HUES48 (cell line): ENCODE measurements around the gene BCL2L15.
"Not testable (repeated sequence)": the region's sequence is repeated elsewhere in the genome, so short reads cannot be mapped to it uniquely, and the experiment has no call there.

Source experiments
- H3K27ac ChIP-seq: one replicate; pipeline ENCODE4 v1.7.0; 2013; ENCODE audit warnings: low read depth, low read length, inconsistent platforms
- H3K27me3 ChIP-seq: 2 replicates; pipeline ENCODE4 v1.6.1; 2013; ENCODE audit warnings: mild to moderate bottlenecking, low read length; ENCODE audit not compliant: control insufficient read depth, insufficient read depth
- H3K36me3 ChIP-seq: 2 replicates; pipeline ENCODE4 v1.6.1; 2013; ENCODE audit warnings: low read length; ENCODE audit not compliant: control insufficient read depth, insufficient read depth
- H3K4me1 ChIP-seq: 2 replicates; pipeline ENCODE4 v1.6.1; 2013; ENCODE audit warnings: mild to moderate bottlenecking, low read length; ENCODE audit not compliant: control insufficient read depth, insufficient read depth
- H3K4me3 ChIP-seq: 2 replicates; pipeline ENCODE4 v1.5.1; 2013; ENCODE audit warnings: mild to moderate bottlenecking, low read depth, low read length
- H3K9ac ChIP-seq: 2 replicates; pipeline ENCODE4 v1.6.1; 2013; ENCODE audit warnings: mild to moderate bottlenecking, low read depth, low read length, moderate library complexity
- H3K9me3 ChIP-seq: 2 replicates; pipeline ENCODE4 v1.6.1; 2013; ENCODE audit warnings: low read length; ENCODE audit not compliant: control insufficient read depth, insufficient read depth

Gene BCL2L15

DNA sequence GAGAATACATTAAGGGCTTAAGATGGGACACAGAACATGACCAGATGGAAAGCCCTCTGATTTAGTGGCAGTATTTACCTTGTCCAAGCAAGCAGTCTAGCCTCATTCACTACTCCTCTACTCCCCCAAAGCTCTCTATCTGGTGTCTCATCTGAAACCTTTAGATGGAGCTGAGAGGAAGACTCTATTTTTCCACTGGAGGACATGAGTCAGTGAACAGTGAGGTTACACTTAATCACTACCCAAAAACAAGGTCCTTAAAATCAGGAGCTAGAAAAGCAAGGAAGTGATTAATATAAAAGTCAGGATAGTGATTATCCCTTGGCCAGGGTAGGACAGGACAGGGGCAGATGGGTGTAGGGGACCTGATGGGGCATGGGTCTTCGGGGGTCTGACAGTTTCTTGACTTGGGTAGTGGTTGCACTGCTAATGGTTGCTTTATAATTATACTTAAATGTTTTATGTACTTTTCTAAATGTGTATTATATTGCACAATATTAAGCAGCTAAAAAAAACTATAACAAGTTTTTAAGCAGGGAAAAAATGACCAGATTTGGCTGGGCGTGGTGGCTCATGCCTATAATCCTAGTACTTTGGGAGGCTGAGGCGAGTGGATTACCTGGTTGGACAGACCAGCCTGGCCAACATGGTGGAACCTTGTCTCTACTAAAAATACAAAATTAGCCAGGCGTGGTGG, 18.8 kb downstream of the BCL2L15 start:
- Histone ChIP-seq H3K27me3 (no peaks in the 10 kb centered on the region), H3K9ac (no peak overlapping the region), H3K27ac (no peak overlapping the region), H3K4me1 (no peaks in the 10 kb centered on the region), H3K9me3 (no peaks in the 10 kb centered on the region), H3K4me3 (no peak overlapping the region), H3K36me3 (no peaks in the 10 kb centered on the region)

DNA sequence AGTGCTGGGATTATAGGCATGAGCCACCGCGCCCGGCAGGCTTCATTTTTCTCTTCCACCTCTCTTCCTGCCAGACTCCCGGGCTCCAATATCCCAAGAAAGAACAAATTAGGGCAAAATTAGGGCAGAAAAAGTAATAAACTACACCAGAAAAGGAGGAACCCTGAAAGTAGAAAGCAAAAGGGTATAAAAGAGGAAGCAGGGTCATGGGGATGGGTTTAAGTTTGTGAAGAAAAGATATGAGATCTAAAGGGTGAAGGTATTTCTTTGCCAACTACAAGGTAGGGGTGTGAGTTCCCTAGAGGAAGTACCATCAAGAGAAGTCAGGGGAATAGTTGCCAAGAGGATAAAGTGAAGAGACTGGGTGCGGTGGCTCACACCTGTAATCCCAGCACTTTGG, 25.7 kb downstream of the BCL2L15 start:
- no peaks in the 10 kb centered on the region for H3K27me3 ChIP-seq
- no peaks in the 10 kb centered on the region for H3K36me3 ChIP-seq
- no peaks in the 10 kb centered on the region for H3K4me1 ChIP-seq
- H3K4me3 ChIP-seq = no peak overlapping the region
- H3K27ac ChIP-seq = no peak overlapping the region
- H3K9ac ChIP-seq = no peak overlapping the region
- no peaks in the 10 kb centered on the region for H3K9me3 ChIP-seq

DNA sequence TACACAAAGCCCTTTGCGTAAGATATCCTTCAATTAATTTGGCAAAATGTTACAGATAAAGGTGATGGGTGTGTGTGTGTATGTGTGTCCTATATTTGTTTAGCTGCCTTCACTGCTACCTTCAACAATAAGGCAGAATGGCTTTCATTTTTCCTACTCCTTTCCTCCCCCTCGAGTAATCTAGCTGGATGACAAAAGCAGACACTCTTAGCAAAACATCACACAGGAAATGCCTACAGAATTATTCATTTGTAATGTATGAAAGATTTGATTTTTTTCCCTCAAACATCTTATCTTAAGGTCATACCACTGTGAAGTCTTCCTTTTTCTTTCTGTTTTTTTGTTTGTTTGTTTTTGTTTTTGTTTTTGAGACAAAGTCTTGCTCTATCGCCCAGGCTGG, 26.5 kb downstream of the BCL2L15 start:
- no peaks in the 10 kb centered on the region for H3K9me3 ChIP-seq
- no peaks in the 10 kb centered on the region for H3K27me3 ChIP-seq
- H3K4me3 ChIP-seq = no peak overlapping the region
- no peak overlapping the region for H3K27ac ChIP-seq
- no peaks in the 10 kb centered on the region for H3K4me1 ChIP-seq
- H3K9ac ChIP-seq = no peak overlapping the region
- H3K36me3 ChIP-seq = no peaks in the 10 kb centered on the region

DNA sequence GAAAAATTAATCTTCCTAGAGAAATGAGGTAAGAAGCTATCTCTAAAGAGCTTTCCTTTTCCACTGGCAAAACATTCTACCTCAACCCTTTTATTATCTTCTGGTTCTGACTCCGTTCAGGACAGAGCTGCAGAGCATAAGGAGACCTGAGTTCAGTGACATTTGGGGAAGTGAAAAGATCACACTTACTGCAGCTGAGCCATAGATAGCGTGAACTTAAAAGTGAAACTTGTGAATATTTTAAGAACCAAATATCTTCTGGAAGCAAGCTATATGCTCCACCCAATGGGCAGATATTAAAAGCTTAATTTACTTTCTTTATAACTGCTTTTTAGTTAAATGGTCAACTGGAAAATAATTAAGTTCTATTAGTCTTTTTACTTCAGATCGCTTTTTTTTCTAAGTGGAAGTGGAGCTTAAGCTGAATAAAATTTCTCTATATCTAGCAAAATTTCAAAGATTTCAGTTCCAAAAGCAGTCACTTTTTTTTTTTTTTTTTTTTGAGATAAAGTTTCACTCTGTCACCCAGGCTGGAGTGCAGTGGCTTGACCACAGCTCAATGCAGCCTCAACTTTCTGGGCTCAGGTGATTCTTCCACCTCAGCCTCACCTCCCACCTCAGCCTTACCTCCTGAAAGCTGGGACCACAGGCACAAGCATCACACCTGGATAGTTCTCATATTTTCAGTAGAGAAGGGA, 27.8 kb downstream of the BCL2L15 start:
- no peaks in the 10 kb centered on the region for H3K27me3 ChIP-seq
- H3K9ac ChIP-seq = no peak overlapping the region
- no peaks in the 10 kb centered on the region for H3K9me3 ChIP-seq
- no peak overlapping the region for H3K4me3 ChIP-seq
- H3K4me1 ChIP-seq = no peaks in the 10 kb centered on the region
- no peaks in the 10 kb centered on the region for H3K36me3 ChIP-seq
- H3K27ac ChIP-seq = no peak overlapping the region

DNA sequence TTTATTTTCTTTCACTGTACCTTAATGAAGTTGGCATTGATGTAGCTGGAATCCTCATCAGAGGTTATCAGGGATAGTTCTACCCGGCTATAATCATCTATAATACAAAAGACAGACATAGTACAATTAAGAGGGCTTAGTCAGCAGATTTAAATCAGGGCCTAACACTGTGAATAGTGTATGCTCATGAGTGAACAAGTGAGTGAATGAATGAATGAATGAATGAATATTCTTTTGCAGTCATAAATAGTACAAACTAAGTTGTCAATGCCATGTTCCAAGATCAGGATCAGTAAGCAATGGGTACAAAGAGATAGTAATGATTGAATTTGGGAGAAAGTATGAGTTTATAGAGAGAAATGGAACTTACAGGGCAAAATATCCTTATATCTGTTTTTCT, 28.4 kb downstream of the BCL2L15 start:
- Histone ChIP-seq H3K9ac (no peak overlapping the region), H3K4me1 (no peaks in the 10 kb centered on the region), H3K9me3 (no peaks in the 10 kb centered on the region), H3K27me3 (no peaks in the 10 kb centered on the region), H3K36me3 (no peaks in the 10 kb centered on the region), H3K27ac (no peak overlapping the region), H3K4me3 (no peak overlapping the region)

DNA sequence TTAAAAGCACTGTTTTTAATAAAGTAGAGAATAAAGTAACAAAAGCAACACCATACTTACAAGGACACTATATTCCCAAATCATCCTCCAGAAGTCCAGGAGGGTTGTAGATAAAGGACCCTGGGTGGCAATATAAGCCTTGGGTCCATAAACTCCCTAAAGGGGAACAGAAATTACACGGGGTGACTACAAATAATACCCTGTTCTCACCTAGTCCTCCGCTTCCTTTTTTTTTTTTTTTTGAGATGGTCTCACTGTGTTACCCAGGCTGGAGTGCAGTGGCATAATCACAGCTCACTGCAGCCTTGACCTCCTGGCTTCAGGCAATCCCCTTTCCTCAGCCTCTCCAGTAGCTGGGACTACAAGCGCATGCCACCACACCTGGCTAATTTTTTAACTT, 29.0 kb downstream of the BCL2L15 start:
- Histone ChIP-seq H3K9ac (no peak overlapping the region), H3K4me3 (no peak overlapping the region), H3K9me3 (no peaks in the 10 kb centered on the region), H3K4me1 (no peaks in the 10 kb centered on the region), H3K36me3 (no peaks in the 10 kb centered on the region), H3K27me3 (no peaks in the 10 kb centered on the region), H3K27ac (no peak overlapping the region)

DNA sequence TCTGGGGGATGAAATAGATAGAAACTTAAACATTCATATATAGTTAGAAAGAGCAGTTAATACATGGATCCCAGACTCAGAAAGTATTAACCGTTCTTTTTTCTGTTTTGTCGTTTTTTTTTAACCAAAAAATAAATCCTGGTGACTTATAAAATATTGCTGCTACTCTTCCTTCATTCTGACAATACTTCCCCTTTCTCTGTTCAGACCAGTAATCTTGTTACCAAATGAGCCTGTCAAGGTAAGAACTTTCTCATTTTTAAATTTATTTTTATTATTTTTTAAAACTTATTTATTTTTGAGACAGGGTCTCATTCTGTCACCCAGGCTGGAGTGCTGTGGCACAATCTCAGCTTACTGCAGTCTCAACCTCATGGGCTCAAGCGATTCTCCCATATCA, 29.6 kb downstream of the BCL2L15 start:
- H3K27ac ChIP-seq = no peak overlapping the region
- H3K36me3 ChIP-seq = no peaks in the 10 kb centered on the region
- no peak overlapping the region for H3K9ac ChIP-seq
- H3K4me3 ChIP-seq = no peak overlapping the region
- no peaks in the 10 kb centered on the region for H3K27me3 ChIP-seq
- H3K9me3 ChIP-seq = no peaks in the 10 kb centered on the region
- H3K4me1 ChIP-seq = no peaks in the 10 kb centered on the region

DNA sequence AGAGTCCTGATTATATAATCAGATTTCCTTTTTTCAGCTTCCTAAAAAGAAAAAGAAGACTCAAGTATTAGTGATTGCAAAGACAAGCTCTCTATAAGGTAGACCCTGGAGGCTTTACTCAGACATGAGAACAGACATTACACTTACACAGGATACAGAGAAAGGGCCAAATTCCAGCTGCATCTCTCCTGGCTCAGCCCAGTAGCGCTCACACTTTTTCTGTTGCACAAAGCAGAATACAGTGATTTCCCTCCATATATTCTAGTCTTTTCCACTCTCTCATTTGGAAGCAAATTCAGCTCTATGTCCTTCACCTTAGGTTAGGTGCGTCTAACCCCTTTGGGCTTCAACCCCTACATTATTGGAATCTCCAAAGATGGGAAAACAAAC, 31.0 kb downstream of the BCL2L15 start:
- no peaks in the 10 kb centered on the region for H3K27me3 ChIP-seq
- no peak overlapping the region for H3K27ac ChIP-seq
- H3K4me3 ChIP-seq = no peak overlapping the region
- H3K4me1 ChIP-seq = no peaks in the 10 kb centered on the region
- H3K9me3 ChIP-seq = no peaks in the 10 kb centered on the region
- no peaks in the 10 kb centered on the region for H3K36me3 ChIP-seq
- no peak overlapping the region for H3K9ac ChIP-seq

DNA sequence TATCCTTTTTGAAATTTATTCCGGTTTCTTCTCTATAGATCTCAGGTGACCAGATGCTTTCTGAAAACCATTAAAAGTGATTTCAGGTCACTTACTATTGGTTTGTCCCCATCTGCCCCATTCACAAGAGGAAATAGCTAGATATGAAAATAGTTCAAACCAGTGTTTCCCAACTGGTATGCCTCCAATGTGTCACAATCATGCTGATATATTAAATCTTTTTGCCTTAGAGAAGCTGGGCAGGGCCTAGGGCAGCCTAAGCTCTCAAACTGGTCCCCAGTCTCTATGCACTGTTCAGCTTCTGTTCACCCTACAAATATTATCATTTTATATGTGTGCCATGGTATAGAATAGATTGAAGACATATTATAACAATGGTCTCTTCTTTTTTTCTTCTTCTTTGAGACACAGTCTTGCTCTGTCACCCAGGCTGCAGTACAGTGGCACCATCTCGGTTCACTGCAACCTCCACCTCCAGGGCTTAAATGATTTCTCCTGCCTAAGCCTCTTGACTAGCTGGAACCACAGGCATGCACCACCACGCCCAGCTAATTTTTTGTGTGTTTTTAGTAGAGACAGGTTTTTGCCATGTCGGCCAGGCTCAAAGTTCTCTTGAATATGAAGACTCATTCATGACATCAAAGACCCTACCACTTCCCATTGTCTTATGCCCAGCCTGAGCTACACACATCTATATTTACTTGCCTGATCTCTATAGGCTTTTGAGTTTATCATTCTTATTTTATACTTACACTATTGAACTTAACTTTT, 31.6 kb downstream of the BCL2L15 start:
- H3K4me1 ChIP-seq = no peaks in the 10 kb centered on the region
- no peaks in the 10 kb centered on the region for H3K9me3 ChIP-seq
- H3K9ac ChIP-seq = no peak overlapping the region
- no peak overlapping the region for H3K27ac ChIP-seq
- no peak overlapping the region for H3K4me3 ChIP-seq
- H3K36me3 ChIP-seq = no peaks in the 10 kb centered on the region
- H3K27me3 ChIP-seq = no peaks in the 10 kb centered on the region

DNA sequence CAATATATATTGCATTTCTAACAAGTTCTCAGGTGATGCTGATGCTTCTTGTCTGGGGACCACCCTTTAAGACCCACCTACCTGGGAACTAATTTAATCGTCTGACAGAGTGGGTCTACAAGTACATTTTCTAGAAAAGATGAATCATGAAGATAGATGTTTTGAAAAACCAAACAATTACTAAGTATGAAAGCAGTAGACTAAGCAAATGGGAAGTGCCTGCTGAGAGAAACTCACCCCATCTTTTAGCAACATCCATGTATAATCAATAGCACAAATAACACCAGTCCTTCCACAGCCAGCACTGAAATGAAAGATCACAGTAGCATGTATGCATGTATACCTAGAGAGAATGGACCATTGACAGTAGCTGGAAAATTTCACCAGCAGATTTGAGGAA, 33.1 kb downstream of the BCL2L15 start:
- Histone ChIP-seq H3K4me3 (no peak overlapping the region), H3K9ac (no peak overlapping the region), H3K9me3 (no peaks in the 10 kb centered on the region)

DNA sequence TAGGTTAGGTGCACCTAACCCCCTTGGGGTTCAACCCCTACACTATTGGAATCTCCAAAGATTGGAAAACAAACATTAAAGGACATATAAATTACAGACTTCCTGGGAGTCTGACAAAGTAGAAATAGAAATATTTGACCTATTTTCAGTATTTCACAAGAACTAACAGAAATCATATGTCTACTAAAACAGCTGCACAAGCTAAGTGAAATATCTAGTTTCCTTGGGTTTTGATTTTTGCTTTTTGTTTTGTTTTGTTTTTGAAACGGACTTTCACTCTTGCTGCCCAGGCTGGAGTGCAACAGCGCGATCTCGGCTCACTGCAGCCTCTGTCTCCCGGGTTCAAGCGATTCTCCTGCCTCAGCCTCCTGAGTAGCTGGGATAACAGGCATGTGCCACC, 34.7 kb downstream of the BCL2L15 start:
- not testable (repeated sequence) for H3K9ac ChIP-seq, H3K9me3 ChIP-seq, H3K27me3 ChIP-seq, H3K27ac ChIP-seq, H3K4me3 ChIP-seq, H3K36me3 ChIP-seq, H3K4me1 ChIP-seq

More for the DNA sequence above, 33.1 kb downstream of the BCL2L15 start:
- H3K27ac ChIP-seq = no peak overlapping the region
- H3K4me1 ChIP-seq = no peaks in the 10 kb centered on the region
- H3K27me3 ChIP-seq = no peaks in the 10 kb centered on the region
- H3K36me3 ChIP-seq = no peaks in the 10 kb centered on the region
